ENCODE measurements around the gene KLHL25. TPM values are rescaled to one million over a fixed set of nuclear protein-coding genes. Genes with fewer than 3 reads are reported as not detected.

Gene KLHL25
- polyA plus RNA-seq, 3 donors from 2014 or later = 1.2 to 2.6 TPM; not detected in 1

GRCh38 chr15:85711580-85712192, 83.0 kb downstream of the KLHL25 start:
- Mint-ChIP-seq H3K27ac (peak overlapping the region; percentile 4 to 87 (median 78)), H3K4me3 (no peak overlapping the region), H3K27me3 (ENCODE audit: low read depth in 3 of 3) (peaks cover 0 to 19% (median 2%) of the 10 kb centered on the region in 3 donors), H3K9me3 (no peaks in the 10 kb centered on the region), H3K36me3 (peaks cover 17 to 63% (median 42%) of the 10 kb centered on the region in 3 donors), H3K4me1 (peaks cover 60 to 89% of the 10 kb centered on the region in 2 donors)
- no peak for DNase-seq

- Mint-ChIP-seq H3K27me3 (ENCODE audit: low read depth in 3 of 3) (peaks cover 0 to 19% (median 5%) of the 10 kb centered on the region in 3 donors), H3K36me3 (peaks cover 17 to 61% (median 34%) of the 10 kb centered on the region in 3 donors), H3K27ac (peak overlapping the region in 5 of 6 donors; percentile 59 to 87 (median 83)), H3K9me3 (no peaks in the 10 kb centered on the region), H3K4me3 (peak overlapping the region in 1 of 5 donors; percentile 7), H3K4me1 (peaks cover 67 to 95% of the 10 kb centered on the region in 2 donors)
- no peak for DNase-seq
These were observed 84.3 kb downstream of the KLHL25 start for GRCh38 chr15:85710340-85710842.
